T-helper 1 cell treated with Interleukin-12 subunit alpha and Interleukin-12 subunit beta and Interleukin-4 antibody, amounts not matched to agents 30 ng/mL and 1 ng/mL, for 36 hours (primary cell): ENCODE measurements around the gene SRPK3. TPM values are rescaled to one million over a fixed set of nuclear protein-coding genes. Genes with fewer than 3 reads are reported as not detected.

Source experiments
- intact Hi-C: fragments of 100-400 bp; cut with micrococcal nuclease; formaldehyde crosslinking; loops from one replicate; pipeline ENCODE4 v1.15.1; 2024
- total RNA-seq: library from RNA; stranded (reverse); gene quantifications from 2 replicates; pipeline ENCODE4 v1.2.3, GENCODE V29; 2022

The SRPK3 gene
- total RNA-seq, 1 donor from 2014 or later, result not detected

GRCh38 chrX:153829799-153830639, 49.2 kb downstream of the SRPK3 start, which contains the start of gene PDZD4:
TSS of gene PDZD4 (minus strand) at chrX:153830544. CDS start at chrX:153830298, 246 bp downstream.
- intact Hi-C loops, result no loop called here

GRCh38 chrX:153830640-153831428, 50.0 kb downstream of the SRPK3 start:
- intact Hi-C loops, result no loop called here

GRCh38 chrX:153831429-153832150, 50.7 kb downstream of the SRPK3 start:
- intact Hi-C loops, result no loop called here

GRCh38 chrX:153832728-153833127, 51.9 kb downstream of the SRPK3 start:
- intact Hi-C loops, result no loop called here

Other genes starting within 250 kb of the SRPK3 start
- gene CCNQ, start 181.9 kb upstream of the SRPK3 start, total RNA-seq, result 22.7 and 23.3 TPM in 2 replicates
- gene DUSP9, start 133.8 kb upstream of the SRPK3 start, total RNA-seq, result not detected in 2 replicates
- not detected in 2 replicates for gene PNCK, start 107.2 kb upstream of the SRPK3 start, total RNA-seq
- 2.3 and 3.1 TPM in 2 replicates for gene SLC6A8, start 93.1 kb upstream of the SRPK3 start, total RNA-seq
- gene BCAP31, start 56.7 kb upstream of the SRPK3 start, total RNA-seq, result 168 and 173 TPM in 2 replicates
- gene ABCD1, start 56.2 kb upstream of the SRPK3 start, total RNA-seq, result 17.8 and 19.3 TPM in 2 replicates
- gene PLXNB3, start 16.8 kb upstream of the SRPK3 start, total RNA-seq, result 0.34 and 0.80 TPM in 2 replicates
- 72.0 and 74.2 TPM in 2 replicates for gene IDH3G, start 13.3 kb downstream of the SRPK3 start, total RNA-seq
- 286 and 299 TPM in 2 replicates for gene SSR4, start 13.6 kb downstream of the SRPK3 start, total RNA-seq
- 0.39 and 0.66 TPM in 2 replicates for gene PDZD4, start 49.5 kb downstream of the SRPK3 start, total RNA-seq
- gene L1CAM, start 105.1 kb downstream of the SRPK3 start, total RNA-seq, result 8.0 and 9.7 TPM in 2 replicates
- not detected in 2 replicates for gene AVPR2, start 123.6 kb downstream of the SRPK3 start, total RNA-seq
- gene ARHGAP4, start 145.2 kb downstream of the SRPK3 start, total RNA-seq, result 281 and 285 TPM in 2 replicates
- 87.4 and 88.4 TPM in 2 replicates for gene NAA10, start 154.0 kb downstream of the SRPK3 start, total RNA-seq
- gene RENBP, start 163.6 kb downstream of the SRPK3 start, total RNA-seq, result 24.8 and 30.3 TPM in 2 replicates
- 107 and 111 TPM in 2 replicates for gene HCFC1, start 190.8 kb downstream of the SRPK3 start, total RNA-seq
- gene TMEM187, start 191.7 kb downstream of the SRPK3 start, total RNA-seq, result 5.2 and 5.8 TPM in 2 replicates
- 131 and 144 TPM in 2 replicates for gene IRAK1, start 238.9 kb downstream of the SRPK3 start, total RNA-seq